Right atrium auricular region (tissue), 2 donors: Measurements from ENCODE around the gene ARRDC5. TPM values are rescaled to one million over a fixed set of nuclear protein-coding genes. Genes with fewer than 3 reads are reported as not detected.
"Not testable (repeated sequence)": the region's sequence is repeated elsewhere in the genome, so short reads cannot be mapped to it uniquely, and the experiment has no call there.

Experiments used
- DNase-seq: peaks from one replicate; pipeline ENCODE4 v3.0.0-alpha.2; 2019; ENCODE audit warnings: low spot score
- H3K27ac ChIP-seq, 2 donors: fragments of 200-600 bp; sonication (generic); 1 replicate in 1 of 2; 2 replicates in 1 of 2; pipeline ENCODE4 v1.5.1; 2016 to 2019
- H3K27me3 ChIP-seq, 2 donors: fragments of 200-600 bp; sonication (generic); one replicate each; pipeline versions ENCODE4 v1.5.1 to v1.6.0; 2017 to 2019
- H3K36me3 ChIP-seq: fragments of 200-600 bp; sonication (generic); one replicate; pipeline ENCODE4 v1.5.1; 2016
- H3K4me1 ChIP-seq, 2 donors: fragments of 200-600 bp; sonication (generic); one replicate each; pipeline versions ENCODE4 v1.5.1 to v1.6.0; 2017 to 2019
- H3K4me3 ChIP-seq, 2 donors: fragments of 200-600 bp; sonication (generic); 1 replicate in 1 of 2; 2 replicates in 1 of 2; pipeline ENCODE4 v1.5.1; 2017 to 2019; ENCODE audit warnings: mild to moderate bottlenecking in 1 of 2, moderate library complexity in 1 of 2
- H3K9me3 ChIP-seq, 2 donors: fragments of 200-600 bp; sonication (generic); one replicate each; pipeline ENCODE4 v1.5.1; 2019
- total RNA-seq, 2 donors: library from RNA; depleted of rRNA; stranded (reverse); fragments of >200 nt; gene quantifications; one replicate each; pipeline ENCODE4 v1.1.0, GENCODE V29; 2016
- TF ChIP-seq, protein P1 (sequence below), 2 donors: fragments of 200-600 bp; sonication (generic); IDR thresholded peaks; one replicate each; pipeline ENCODE4 v1.5.1; 2019; ENCODE audit warnings: antibody characterized with exemption in 2 of 2

Gene ARRDC5
- not detected for total RNA-seq

DNA sequence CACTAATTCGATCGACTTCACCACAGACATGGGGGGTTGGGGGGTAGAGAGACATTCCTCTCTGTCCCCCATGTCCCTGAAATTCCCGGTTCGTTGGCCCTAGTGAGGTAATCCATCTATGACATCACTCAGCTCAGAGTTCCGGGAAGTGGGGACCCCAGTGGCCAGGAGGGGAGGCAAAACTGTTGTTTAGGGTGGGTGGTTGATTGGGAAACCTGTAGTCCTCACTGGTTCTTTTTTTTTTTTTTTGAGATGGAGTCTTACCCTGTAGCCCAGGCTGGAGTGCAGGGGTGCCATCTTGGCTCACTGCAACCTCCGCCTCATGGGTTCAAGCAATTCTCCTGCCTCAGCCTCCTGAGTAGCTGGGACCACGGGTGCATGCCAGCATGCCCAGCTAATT, at the start of gene ARRDC5:
Gene ARRDC5 (minus strand): TSS at position 101 of the 400 bp plus-strand sequence. CDS start 71 bp downstream, at position 30.
- TF ChIP-seq, protein P1, sequence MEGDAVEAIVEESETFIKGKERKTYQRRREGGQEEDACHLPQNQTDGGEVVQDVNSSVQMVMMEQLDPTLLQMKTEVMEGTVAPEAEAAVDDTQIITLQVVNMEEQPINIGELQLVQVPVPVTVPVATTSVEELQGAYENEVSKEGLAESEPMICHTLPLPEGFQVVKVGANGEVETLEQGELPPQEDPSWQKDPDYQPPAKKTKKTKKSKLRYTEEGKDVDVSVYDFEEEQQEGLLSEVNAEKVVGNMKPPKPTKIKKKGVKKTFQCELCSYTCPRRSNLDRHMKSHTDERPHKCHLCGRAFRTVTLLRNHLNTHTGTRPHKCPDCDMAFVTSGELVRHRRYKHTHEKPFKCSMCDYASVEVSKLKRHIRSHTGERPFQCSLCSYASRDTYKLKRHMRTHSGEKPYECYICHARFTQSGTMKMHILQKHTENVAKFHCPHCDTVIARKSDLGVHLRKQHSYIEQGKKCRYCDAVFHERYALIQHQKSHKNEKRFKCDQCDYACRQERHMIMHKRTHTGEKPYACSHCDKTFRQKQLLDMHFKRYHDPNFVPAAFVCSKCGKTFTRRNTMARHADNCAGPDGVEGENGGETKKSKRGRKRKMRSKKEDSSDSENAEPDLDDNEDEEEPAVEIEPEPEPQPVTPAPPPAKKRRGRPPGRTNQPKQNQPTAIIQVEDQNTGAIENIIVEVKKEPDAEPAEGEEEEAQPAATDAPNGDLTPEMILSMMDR (IDR thresholded peaks at IDR 0.05) = no peak

GRCh38 chr19:4951656-4952055, 49.0 kb upstream of the ARRDC5 start:
- Histone ChIP-seq H3K4me1 (no peaks in the 10 kb centered on the region), H3K9me3 (no peaks in the 10 kb centered on the region), H3K36me3 (no peaks in the 10 kb centered on the region), H3K27ac (no peak overlapping the region), H3K27me3 (no peaks in the 10 kb centered on the region), H3K4me3 (no peak overlapping the region)
- TF ChIP-seq, protein P1 (IDR thresholded peaks at IDR 0.05) = no peak
- no peak for DNase-seq

More for the DNA sequence above, at the start of gene ARRDC5:
- Histone ChIP-seq H3K36me3 (no peaks in the 10 kb centered on the region), H3K4me3 (no peak within 1 kb of the TSS), H3K27me3 (no peaks in the 10 kb centered on the region), H3K9me3 (no peaks in the 10 kb centered on the region), H3K4me1 (no peaks in the 10 kb centered on the region), H3K27ac (no peak within 1 kb of the TSS)
- no peak for DNase-seq

DNA sequence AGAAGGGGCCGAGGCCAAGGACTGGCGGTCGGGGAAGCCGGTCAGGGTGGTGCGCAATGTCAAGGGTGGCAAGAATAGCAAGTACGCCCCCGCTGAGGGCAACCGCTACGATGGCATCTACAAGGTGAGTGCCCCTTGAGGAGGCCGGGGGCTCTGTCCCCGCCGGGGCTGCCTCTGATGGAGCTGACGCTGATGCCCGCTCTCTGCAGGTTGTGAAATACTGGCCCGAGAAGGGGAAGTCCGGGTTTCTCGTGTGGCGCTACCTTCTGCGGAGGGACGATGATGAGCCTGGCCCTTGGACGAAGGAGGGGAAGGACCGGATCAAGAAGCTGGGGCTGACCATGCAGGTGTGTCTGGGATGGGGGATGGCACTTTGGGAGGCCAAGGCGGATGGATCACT, 48.0 kb upstream of the ARRDC5 start:
- not testable (repeated sequence) for H3K4me3 ChIP-seq, H3K27ac ChIP-seq, DNase-seq, H3K4me1 ChIP-seq, H3K9me3 ChIP-seq, H3K27me3 ChIP-seq, H3K36me3 ChIP-seq

GRCh38 chr19:4941638-4942169, 39.0 kb upstream of the ARRDC5 start:
- H3K9me3 ChIP-seq, H3K27ac ChIP-seq, H3K4me1 ChIP-seq, H3K4me3 ChIP-seq, H3K27me3 ChIP-seq, H3K36me3 ChIP-seq, DNase-seq: not testable (repeated sequence)

DNA sequence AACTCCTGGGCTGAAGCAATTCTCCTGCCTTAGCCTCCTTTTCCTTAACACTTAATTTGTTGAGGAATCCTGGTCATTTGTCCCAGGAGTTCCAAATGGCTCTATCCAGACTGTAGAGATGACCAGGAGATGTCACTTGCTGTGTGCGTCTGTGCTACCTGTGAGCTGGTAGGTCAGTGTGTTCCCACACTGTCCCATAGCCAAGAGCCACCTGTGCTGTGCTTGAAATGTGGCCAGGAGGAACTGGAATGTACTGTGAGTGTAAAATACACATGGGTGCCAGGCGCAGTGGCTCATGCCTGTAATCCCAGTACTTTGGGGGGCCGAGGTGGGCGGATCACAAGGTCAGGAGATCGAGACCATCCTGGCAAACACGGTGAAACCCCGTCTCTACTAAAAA, 36.8 kb upstream of the ARRDC5 start:
- no peak for DNase-seq
- H3K4me3 ChIP-seq = no peak overlapping the region
- TF ChIP-seq, protein P1 (IDR thresholded peaks at IDR 0.05) = no peak
- no peaks in the 10 kb centered on the region for H3K27me3 ChIP-seq
- H3K36me3 ChIP-seq = no peaks in the 10 kb centered on the region
- no peaks in the 10 kb centered on the region for H3K4me1 ChIP-seq
- no peak overlapping the region for H3K27ac ChIP-seq
- H3K9me3 ChIP-seq = no peaks in the 10 kb centered on the region

GRCh38 chr19:4938461-4938860, 35.8 kb upstream of the ARRDC5 start:
- not testable (repeated sequence) for H3K27me3 ChIP-seq, H3K36me3 ChIP-seq, H3K4me1 ChIP-seq, DNase-seq, H3K27ac ChIP-seq, H3K9me3 ChIP-seq, H3K4me3 ChIP-seq

- no peaks in the 10 kb centered on the region for H3K9me3 ChIP-seq
- DNase-seq = no peak
- H3K27me3 ChIP-seq = no peaks in the 10 kb centered on the region
These were observed 34.4 kb upstream of the ARRDC5 start for GRCh38 chr19:4937060-4937459.

More at GRCh38 chr19:4937060-4937459, 34.4 kb upstream of the ARRDC5 start:
- TF ChIP-seq, protein P1 (IDR thresholded peaks at IDR 0.05) = no peak
- no peaks in the 10 kb centered on the region for H3K36me3 ChIP-seq
- no peak overlapping the region for H3K27ac ChIP-seq
- no peak overlapping the region for H3K4me3 ChIP-seq
- H3K4me1 ChIP-seq = no peaks in the 10 kb centered on the region
